Skin of body (tissue), 2 donors: Measurements from ENCODE around the gene ARL5C. TPM values are rescaled to one million over a fixed set of nuclear protein-coding genes. Genes with fewer than 3 reads are reported as not detected.
A peak's percentile ranks its signal among the peaks of the same experiment; 100 is the strongest.
"Not testable (repeated sequence)": the region's sequence is repeated elsewhere in the genome, so short reads cannot be mapped to it uniquely, and the experiment has no call there.

Experiments
- DNase-seq: peaks from one replicate; lab custom pipeline; 2025; lab: John Stamatoyannopoulos, UW
- total RNA-seq: library from RNA; depleted of rRNA; stranded (reverse); fragments of >200 nt; gene quantifications from one replicate; pipeline ENCODE4 v1.2.3, GENCODE V29; 2014

The ARL5C gene
- total RNA-seq, 1 donor from 2014 or later = not detected

DNA sequence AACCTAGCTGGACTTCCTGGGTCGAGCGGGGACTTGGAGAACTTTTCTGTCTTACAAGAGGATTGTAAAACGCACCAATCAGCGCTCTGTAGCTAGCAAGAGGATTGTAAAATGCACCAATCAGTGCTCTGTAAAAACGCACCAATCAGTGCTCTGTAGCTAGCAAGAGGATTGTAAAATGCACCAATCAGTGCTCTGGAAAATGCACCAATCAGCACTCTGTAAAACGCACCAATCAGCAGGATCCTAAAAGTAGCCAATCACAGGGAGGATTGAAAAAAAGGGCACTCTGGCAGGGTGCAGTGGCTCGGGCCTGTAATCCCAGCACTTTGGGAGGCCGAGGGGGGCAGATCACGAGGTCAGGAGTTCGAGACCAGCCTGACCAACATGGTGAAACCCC lies 2.5 kb upstream of the ARL5C start:
- not testable (repeated sequence) for DNase-seq

GRCh38 chr17:39167476-39167875 lies 1.5 kb upstream of the ARL5C start:
- no peak for DNase-seq

DNA sequence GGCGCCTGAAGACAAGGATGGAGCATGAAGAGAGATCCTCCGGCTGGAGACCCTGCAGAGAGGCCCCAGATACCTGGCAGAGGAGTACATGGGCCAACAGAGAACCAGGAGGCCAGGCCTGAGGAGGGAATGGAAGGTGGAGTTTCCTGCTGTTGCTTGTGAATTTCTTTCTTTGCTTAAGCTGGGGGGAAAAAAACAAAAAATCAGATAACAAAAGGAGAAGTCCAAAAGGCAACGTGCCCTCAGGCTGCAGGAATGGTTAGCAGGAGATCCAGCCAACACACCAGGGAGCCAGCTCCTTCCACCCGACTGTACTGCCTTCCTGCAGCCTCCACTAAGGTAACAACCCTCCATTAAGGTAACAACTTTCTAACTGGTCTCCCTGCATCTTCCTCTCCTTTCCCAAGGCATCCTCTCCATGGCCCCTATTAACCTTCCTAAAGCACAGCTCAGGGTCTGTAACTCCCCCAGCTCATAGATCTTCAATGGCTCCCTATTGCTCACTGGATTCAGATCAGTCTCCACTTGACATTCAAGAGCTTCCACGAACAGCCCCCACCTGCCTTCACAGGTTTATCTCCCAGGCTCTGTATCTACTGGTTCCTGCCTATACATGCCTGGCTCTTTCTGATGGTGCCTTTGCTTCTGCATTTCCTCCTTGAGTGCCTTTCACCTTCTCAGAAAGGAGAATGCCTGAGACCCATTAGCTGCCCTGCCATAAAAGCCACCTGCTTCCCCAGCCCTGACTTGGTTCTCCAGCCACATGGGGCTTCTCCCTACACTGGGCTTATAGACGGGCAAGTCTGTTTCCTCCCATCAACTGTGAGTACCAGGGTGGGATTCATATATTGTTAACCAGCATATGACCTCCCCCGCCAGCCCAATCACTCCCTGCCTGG lies 725 bp upstream of the ARL5C start:
- DNase-seq = no peak

DNA sequence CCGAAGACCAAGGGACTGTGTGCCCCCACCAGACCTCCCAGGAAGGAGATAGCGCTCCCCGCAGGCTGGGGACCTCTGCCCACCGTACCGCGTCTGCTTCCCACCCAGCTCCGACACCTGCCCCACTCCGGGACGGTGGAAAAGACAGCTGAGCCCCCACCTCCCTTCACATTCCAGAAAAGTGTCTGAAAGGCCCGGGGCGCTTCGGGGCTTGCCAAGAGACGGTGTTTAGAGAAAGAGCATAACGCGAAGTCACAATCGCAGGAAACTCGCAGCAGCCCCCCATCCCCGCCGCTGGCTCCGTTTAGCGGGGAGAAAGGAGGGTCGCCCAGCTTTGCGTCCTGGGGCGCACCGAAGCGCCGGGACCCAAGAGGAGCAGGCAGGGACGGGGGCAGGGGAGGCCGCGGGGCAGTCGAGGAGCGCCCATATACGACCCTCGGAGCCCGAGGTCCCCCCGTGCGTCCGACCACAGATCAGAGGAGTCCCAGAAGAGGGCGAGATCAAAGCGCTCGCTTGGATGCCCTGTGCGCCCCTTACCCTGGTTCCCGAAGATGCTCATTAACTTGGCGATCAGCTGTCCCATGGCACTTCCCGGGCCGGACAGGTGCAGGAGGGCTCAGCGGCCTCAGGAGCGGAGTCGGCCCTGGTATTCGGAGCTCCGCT lies 652 bp downstream of the ARL5C start:
- DNase-seq = no peak

- DNase-seq = peak; percentile 57
These were observed 1.3 kb downstream of the ARL5C start for GRCh38 chr17:39164675-39165143.

DNA sequence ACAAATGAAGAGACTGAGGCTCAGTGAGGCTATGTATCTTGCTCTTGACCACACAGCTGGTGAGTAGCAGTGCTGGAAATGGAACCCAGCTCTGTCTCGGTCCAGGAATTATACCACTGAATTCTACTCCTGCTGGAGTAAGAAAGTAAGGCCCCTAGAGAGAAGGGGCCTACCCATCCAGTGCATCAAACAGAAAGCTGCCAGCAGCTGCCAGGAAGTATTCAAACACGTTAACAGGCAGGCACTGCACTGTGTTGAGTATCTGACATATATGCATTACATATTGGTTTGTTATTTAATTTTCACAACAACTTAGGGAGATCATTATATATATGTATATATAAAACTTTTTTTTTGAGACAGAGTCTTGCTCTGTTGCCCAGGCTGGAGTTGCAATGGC lies 4.0 kb downstream of the ARL5C start:
- no peak for DNase-seq

DNA sequence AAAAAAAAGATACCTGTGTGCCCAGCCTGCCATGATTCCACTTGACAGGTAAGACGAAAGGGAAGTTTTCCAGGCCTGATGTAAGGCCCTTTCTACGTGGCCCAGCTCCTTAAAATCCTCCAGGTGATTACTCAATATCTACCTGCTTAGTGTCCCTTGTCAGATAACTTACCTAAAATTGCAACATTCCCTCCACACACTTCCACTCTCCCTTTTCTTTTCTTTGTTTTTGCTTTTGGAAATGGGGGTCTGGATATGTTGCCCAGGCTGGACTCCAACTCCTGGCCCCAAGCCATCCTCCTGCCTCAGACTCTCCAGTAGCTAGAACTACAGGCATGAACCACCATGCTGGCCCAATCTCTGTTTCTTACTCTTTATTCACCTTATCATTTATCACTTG lies 7.3 kb downstream of the ARL5C start:
- no peak for DNase-seq

GRCh38 chr17:39156491-39156890 lies 9.5 kb downstream of the ARL5C start:
- no peak for DNase-seq

GRCh38 chr17:39155654-39156053 lies 10.3 kb downstream of the ARL5C start:
- DNase-seq = no peak

DNA sequence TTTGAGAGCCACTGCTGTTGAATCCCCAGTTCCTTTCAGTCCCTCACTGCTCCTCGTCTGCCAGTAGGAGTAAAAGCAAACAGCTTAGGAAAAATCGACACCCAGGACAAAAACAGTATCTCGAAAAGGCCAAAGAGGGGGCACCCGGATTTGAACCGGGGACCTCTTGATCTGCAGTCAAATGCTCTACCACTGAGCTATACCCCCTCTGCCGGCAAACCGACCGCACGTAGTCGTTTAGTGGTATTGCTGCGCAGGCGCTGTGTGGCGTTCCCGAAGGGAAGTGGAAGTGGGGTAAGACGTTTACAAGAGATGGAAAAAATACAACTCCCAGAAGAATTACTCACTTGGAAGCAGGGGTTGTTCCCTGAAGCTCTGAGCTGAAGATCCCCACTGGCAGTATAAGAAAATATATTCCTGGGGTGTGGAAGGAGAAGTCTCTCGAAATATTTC lies 12.3 kb downstream of the ARL5C start:
- peak; percentile 88 for DNase-seq

GRCh38 chr17:39151943-39152818 lies 13.8 kb downstream of the ARL5C start:
- no peak for DNase-seq

- DNase-seq = no peak
These were observed 14.6 kb downstream of the ARL5C start, which contains the start of gene PLXDC1 for GRCh38 chr17:39151150-39151942. TSS of gene PLXDC1 (minus strand) at chr17:39151637. CDS start at chr17:39151437, 200 bp downstream.

DNA sequence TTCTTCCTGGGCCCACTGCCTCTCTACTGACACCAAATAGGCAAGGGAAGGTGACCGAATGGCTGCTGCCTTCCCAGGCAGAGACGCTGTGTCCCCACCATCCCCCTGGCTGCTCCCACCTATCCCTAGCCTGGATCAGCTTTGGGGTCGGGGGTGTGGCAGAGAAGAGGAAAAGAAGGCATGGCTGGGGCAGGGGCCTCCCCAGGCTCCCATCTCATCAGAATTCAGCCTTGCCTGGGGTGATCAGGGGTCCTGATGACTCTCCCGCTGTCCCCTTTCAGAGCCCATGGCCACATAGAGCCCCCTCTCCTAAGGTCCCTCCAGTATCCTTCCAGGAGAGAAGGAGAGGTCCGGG lies 15.2 kb downstream of the ARL5C start:
- no peak for DNase-seq

DNA sequence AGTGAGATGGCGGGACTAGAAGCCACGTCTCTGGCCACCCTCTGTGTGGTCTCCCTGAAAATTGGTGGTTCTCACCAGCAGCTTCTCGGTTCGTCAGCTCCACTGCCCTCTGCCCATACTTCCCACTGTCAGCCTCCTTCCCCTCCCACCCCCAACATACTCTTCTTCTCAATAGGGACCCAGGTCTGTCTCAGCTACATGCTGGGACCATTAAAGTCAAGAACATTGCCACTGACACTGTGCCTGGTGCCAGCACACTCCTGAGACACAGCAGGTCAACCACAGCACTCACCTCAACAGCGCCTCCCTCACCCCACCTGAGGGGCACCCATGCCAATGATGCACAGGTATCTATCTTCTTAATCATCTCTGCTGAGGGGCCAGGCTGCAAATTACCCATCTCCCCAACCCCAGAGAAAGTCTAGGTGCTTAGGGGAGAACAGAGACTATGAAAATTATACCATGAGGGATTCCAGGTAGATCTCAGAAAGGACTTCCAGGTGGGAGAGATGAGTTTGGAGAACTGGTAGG lies 15.8 kb downstream of the ARL5C start:
- DNase-seq = no peak

- peak; percentile 19 for DNase-seq
These were observed 18.5 kb downstream of the ARL5C start for GRCh38 chr17:39147221-39148185.

- DNase-seq = no peak
These were observed 19.7 kb downstream of the ARL5C start for GRCh38 chr17:39146273-39146672.

DNA sequence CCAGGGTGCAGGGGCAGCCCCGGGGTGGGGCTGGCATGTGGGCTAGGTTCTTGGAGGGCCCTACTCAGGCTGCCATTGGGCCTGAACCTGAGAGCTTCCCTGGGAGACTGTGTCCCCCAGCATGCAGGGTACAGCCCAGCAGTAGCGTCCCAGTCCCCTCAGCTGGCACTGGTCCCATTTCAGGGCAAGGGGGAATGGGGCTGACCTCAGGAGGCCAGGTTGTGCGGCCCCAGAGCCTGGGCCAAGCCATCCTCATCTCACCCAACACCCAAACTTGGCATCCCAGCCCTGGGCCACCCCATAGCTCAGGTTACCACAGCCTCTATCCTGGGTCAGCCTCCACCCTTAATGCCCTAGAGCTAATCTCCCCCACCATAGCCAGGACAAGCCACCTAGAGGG lies 20.8 kb downstream of the ARL5C start:
- DNase-seq = no peak

- peak; percentile 83 for DNase-seq
These were observed 21.5 kb downstream of the ARL5C start for GRCh38 chr17:39144416-39144840.

GRCh38 chr17:39143552-39144093 lies 22.3 kb downstream of the ARL5C start:
- DNase-seq = peak; percentile 21
